Activated CD4-positive, CD25-positive, alpha-beta regulatory T cell treated with anti-CD3 and anti-CD28 coated beads, Interleukin-2, amount 50 U/mL, for 24 hours (primary cell): ENCODE results near the gene DNAJC1.
"Not testable (repeated sequence)": the region's sequence is repeated elsewhere in the genome, so short reads cannot be mapped to it uniquely, and the experiment has no call there.

Experiments used
- ATAC-seq, 2 donors: fragments of 150-1000 bp; cut with Tn5 transposase; one replicate each; pipeline ENCODE4 v1.10.0; 2021; ENCODE audit warnings: mild to moderate bottlenecking in 1 of 2, moderate library complexity in 1 of 2

DNAJC1 gene

DNA sequence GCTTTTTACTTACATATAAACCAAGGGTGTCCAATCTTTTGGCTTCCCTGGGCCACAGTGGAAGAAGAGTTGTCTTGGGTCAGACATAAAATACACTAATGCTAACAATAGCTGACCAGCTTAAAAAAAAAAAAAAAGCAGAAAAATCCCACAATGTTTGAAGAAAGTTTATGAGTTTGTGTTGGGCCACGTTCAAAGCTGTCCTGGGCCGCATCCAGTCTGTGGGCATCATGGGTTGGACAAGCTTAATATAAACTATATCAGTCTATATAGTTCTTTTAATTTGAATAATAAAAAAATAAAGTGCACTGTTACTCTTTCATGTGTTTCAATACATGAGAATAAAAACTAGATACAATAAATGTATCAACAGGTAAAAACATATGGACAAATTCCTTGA, 179.9 kb downstream of the DNAJC1 start:
- no peak for ATAC-seq

- ATAC-seq, result not testable (repeated sequence)
Observed at GRCh38 chr10:21822273-21822672, 181.3 kb downstream of the DNAJC1 start.

- no peak for ATAC-seq
Observed at GRCh38 chr10:21820952-21821351, 182.6 kb downstream of the DNAJC1 start.

- not testable (repeated sequence) for ATAC-seq
Observed at GRCh38 chr10:21818416-21818815, 185.1 kb downstream of the DNAJC1 start.

GRCh38 chr10:21814866-21815265, 188.7 kb downstream of the DNAJC1 start:
- no peak for ATAC-seq

DNA sequence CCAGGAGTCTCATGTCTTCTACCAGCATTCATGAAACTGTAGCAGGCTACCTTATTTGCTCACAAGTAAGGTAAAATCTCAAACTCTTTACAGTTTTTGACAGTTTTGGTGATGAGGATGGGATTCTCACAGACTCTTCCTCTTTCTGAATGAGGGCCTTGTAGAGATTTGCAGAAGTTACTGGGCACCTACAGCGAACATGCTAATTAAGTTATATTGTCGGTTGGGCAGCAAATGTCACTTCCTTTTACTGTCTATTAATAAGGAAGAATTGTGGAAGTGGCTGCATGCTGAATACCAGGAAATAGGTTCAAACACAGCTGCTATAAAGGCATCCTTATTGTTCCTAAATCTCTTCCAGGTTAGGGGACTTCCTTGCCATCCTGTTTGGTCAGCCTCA, 189.6 kb downstream of the DNAJC1 start:
- no peak for ATAC-seq

GRCh38 chr10:21811245-21811585, 192.3 kb downstream of the DNAJC1 start:
- ATAC-seq, result no peak

DNA sequence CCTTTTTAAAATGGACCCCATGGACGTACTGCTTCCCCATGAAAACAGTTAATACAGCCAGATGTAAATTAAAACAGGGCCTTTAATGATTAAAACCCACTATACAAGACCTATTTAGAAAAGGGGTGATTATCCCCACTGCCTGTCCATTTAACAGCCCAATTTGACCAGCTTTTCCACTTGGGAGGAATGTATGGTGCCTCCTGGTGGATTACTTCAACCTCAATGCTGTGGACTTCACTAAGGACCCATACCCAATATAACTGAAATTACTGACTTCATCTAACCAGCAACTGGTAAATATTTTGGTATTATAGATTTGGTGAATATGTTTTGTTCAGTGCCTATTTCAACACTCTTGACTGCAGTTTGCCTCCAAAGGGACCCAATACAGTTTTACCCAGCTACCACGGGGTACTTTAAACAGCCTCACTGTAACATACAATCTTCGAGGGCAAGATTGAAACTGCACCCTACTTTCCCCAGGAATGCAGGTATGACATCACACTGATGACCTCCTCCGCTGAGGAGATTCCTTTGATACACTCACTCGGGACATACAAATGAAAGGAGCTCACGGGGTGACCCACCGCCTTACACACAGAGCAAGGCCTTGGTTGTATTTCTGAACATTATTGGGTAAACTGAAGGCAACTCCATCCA, 192.8 kb downstream of the DNAJC1 start:
- no peak for ATAC-seq

- ATAC-seq, result no peak
Observed at GRCh38 chr10:21808550-21808949, 195.0 kb downstream of the DNAJC1 start.

- ATAC-seq, result no peak
Observed at GRCh38 chr10:21807180-21807579, 196.3 kb downstream of the DNAJC1 start.

- no peak for ATAC-seq
Observed at GRCh38 chr10:21803374-21803773, 200.2 kb downstream of the DNAJC1 start.

DNA sequence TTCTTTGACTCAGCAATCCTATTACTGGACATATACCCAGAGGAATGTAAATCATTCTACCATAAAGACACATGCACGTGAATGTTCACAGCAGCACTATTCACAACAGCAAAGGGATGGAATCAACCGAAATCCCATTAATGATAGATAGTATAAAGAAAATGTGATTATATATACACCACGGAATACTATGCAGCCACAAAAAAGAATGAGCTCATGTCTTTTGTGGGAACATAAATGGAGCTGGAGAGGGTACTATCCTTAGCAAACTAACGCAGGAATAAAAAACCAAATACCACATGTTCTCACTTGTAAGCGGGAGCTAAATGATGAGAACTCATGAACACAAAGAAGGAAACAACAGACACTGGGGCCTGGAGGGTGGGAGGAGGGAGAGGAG, 201.9 kb downstream of the DNAJC1 start:
- ATAC-seq, result no peak

- ATAC-seq, result no peak
Observed at GRCh38 chr10:21797984-21798765, 205.4 kb downstream of the DNAJC1 start.

- ATAC-seq, result no peak
Observed at GRCh38 chr10:21797533-21797932, 206.0 kb downstream of the DNAJC1 start.

- ATAC-seq, result no peak
Observed at GRCh38 chr10:21791276-21791675, 212.3 kb downstream of the DNAJC1 start.

- ATAC-seq, result no peak
Observed at GRCh38 chr10:21776883-21777282, 226.6 kb downstream of the DNAJC1 start.

- ATAC-seq, result no peak
Observed at GRCh38 chr10:21771219-21771618, 232.3 kb downstream of the DNAJC1 start.

- no peak for ATAC-seq
Observed at GRCh38 chr10:21769041-21769440, 234.5 kb downstream of the DNAJC1 start.

- peak in 1 of 2 donors; percentile 20 for ATAC-seq
Observed at GRCh38 chr10:21764466-21765189, 238.9 kb downstream of the DNAJC1 start.

GRCh38 chr10:21760332-21760731, 243.2 kb downstream of the DNAJC1 start:
- ATAC-seq, result no peak

DNA sequence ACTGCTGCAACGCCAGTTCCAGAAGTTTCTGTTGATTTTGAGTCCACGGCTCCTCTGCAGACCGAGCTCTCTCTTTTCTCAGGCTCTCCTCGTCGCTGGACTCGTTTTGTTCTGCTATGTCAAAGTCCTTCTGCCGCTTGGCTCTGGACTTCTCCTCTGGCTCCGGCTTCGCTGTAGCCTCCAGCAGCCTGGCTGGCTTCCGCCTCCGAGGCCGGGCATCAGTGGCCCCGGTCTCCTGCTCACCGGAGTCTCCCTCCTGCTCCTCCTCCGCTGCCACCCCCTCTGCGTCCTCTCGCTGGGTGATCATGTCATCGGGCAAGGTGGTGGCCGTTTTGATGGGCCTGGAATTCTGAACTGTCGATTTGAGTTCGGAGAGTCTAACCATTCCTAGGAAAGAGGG, 244.3 kb downstream of the DNAJC1 start:
- no peak for ATAC-seq

DNA sequence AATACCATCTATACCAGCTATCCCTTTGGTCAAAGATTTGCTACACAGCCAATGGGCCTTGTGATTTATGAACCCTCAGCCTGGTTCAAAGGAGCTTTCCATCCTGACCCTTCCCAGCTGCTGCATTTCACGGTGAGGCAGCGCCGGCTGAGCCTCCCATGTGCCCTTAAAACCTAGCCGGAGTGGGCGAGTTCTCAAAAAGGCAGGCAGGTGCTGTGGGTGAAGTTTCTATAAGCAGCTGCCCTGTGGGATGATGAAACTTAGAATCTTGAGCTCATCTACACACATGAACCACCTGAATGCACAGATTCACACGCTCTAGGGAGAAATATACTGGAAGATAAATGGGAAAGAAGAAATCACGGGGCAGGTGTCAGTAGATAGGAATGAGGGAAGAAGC, 244.8 kb downstream of the DNAJC1 start:
- ATAC-seq, result no peak

DNA sequence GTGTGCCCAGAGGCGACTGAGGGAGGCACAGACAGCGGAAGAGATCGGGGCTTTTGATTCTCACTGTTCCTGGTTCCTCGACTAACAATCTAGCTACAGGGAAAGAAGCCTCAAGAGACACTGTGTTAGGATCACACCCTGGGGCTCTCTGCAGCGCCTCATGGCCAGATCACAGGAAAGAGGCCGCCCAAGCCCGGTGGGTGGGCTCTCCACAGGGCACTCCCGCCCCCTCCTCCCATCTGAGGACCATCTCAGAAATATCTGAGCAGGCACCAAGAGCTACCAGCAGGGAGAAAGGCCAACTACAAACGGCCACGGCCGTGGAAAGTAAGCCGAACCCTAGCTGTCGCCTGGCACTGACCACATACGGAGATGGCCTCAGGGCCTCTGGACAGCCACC, 245.3 kb downstream of the DNAJC1 start:
- ATAC-seq, result no peak
